ENCODE measurements around the gene PNKP.

DNA sequence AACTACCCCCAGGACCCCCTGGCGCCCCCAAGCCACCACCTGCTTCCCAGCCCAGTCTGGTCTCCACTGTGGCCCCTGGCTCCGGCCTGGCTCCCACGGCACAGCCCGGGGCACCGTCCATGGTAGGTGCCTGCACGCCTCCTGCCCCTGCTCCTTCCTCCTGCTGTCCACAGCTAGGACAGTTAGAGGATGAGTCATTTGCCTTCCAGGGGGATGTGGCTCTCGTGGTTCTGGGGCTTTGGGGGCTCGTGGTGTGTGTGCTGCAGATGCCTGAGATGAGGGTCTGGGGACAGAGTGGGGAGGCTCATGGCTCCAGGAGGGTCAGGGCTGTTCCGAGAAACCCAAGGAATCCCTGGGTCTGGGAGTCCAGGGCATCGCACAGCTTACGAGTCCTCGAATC lies 36.6 kb downstream of the PNKP start:
- TF ChIP-seq, protein P1, sequence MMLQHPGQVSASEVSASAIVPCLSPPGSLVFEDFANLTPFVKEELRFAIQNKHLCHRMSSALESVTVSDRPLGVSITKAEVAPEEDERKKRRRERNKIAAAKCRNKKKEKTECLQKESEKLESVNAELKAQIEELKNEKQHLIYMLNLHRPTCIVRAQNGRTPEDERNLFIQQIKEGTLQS (IDR thresholded peaks at IDR 0.05), result no peak
- TF ChIP-seq, protein P1 (CRISPR knock-in tag; conservative IDR thresholded peaks at IDR 0.05), result no peak
- TF ChIP-seq POLR2A (conservative IDR thresholded peaks at IDR 0.05), result no peak
- no peak for TF ChIP-seq ZNF445 (CRISPR knock-in tag; IDR thresholded peaks at IDR 0.05; ENCODE audit: low read depth)
- TF ChIP-seq ATF7 (IDR thresholded peaks at IDR 0.05), result no peak
- TF ChIP-seq MAX (CRISPR knock-in tag; IDR thresholded peaks at IDR 0.05), result no peak
- TF ChIP-seq NR2C2 (CRISPR knock-in tag; IDR thresholded peaks at IDR 0.05), result no peak
- TF ChIP-seq NR2C2 (tag; IDR thresholded peaks at IDR 0.05), result no peak
- no peak for TF ChIP-seq REST (IDR thresholded peaks at IDR 0.05; ENCODE audit: borderline replicate concordance)
- no peak for TF ChIP-seq REST (CRISPR knock-in tag; IDR thresholded peaks at IDR 0.05; ENCODE audit: low read depth)
- TF ChIP-seq, protein P2, sequence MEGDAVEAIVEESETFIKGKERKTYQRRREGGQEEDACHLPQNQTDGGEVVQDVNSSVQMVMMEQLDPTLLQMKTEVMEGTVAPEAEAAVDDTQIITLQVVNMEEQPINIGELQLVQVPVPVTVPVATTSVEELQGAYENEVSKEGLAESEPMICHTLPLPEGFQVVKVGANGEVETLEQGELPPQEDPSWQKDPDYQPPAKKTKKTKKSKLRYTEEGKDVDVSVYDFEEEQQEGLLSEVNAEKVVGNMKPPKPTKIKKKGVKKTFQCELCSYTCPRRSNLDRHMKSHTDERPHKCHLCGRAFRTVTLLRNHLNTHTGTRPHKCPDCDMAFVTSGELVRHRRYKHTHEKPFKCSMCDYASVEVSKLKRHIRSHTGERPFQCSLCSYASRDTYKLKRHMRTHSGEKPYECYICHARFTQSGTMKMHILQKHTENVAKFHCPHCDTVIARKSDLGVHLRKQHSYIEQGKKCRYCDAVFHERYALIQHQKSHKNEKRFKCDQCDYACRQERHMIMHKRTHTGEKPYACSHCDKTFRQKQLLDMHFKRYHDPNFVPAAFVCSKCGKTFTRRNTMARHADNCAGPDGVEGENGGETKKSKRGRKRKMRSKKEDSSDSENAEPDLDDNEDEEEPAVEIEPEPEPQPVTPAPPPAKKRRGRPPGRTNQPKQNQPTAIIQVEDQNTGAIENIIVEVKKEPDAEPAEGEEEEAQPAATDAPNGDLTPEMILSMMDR (IDR thresholded peaks at IDR 0.05 in 2 of 3, conservative IDR thresholded peaks at IDR 0.05 in 1 of 3; ENCODE audit: insufficient read depth in 2 of 3, low read depth in 1 of 3, low read length in 3 of 3), result no peak
- no peak for TF ChIP-seq POLR2AphosphoS5 (IDR thresholded peaks at IDR 0.05; ENCODE audit: control insufficient read depth, insufficient read depth, low read depth, low read length)
- TF ChIP-seq RNF2 (IDR thresholded peaks at IDR 0.05), result no peak
- TF ChIP-seq STAT5A (IDR thresholded peaks at IDR 0.05; ENCODE audit: borderline replicate concordance, low read length), result no peak
- no peak for TF ChIP-seq RAD21 (CRISPR knock-in tag; conservative IDR thresholded peaks at IDR 0.05 in 1 of 2, IDR thresholded peaks at IDR 0.05 in 1 of 2)
